Breast epithelium (tissue), 3 donors: ENCODE data around the gene TSHZ1.

ENCODE experiments used
- CTCF ChIP-seq, 3 donors: fragments of 450-650 bp; IDR thresholded peaks; one replicate each; pipeline ENCODE4 v1.5.1; 2016 to 2017; ENCODE audit warnings: antibody characterized with exemption in 3 of 3, mild to moderate bottlenecking in 3 of 3, moderate library complexity in 3 of 3
- POLR2A ChIP-seq: fragments of 450-650 bp; IDR thresholded peaks from one replicate; pipeline ENCODE4 v1.6.1; 2016; ENCODE audit warnings: antibody characterized with exemption, mild to moderate bottlenecking, moderate library complexity
- POLR2AphosphoS5 ChIP-seq, 3 donors: sonication (generic); formaldehyde crosslinking; IDR thresholded peaks; one replicate each; pipeline ENCODE4 v1.6.1; 2017; ENCODE audit warnings: antibody characterized with exemption in 3 of 3

- TF ChIP-seq CTCF (IDR thresholded peaks at IDR 0.05): no peak
- no peak for TF ChIP-seq POLR2A
- TF ChIP-seq POLR2AphosphoS5 (IDR thresholded peaks at IDR 0.05): no peak
These were observed 53.6 kb downstream of the TSHZ1 start for GRCh38 chr18:75264195-75264594.
